K562 (cell line): ENCODE results near the gene AGFG2. TPM values are rescaled to one million over a fixed set of nuclear protein-coding genes. Genes with fewer than 3 reads are reported as not detected.

Experiments
- ATAC-seq: fragments of 200-7000 bp; cut with Tn5 transposase; 3 replicates; pipeline ENCODE4 v1.9.1; 2020; ENCODE audit warnings: moderate library complexity
- BruUV-seq: library from RNA; stranded (reverse); fragments of 400-500 nt; replicated peaks from 2 replicates; lab custom pipeline; 2021; lab: Mats Ljungman, UMichigan
- CTCF ChIA-PET: fragments of 300-600 bp; formaldehyde crosslinking; extraction: SDS; loops from one replicate; lab custom pipeline; 2021; ENCODE audit warnings: low intra/inter-chr PET ratio; lab: Yijun Ruan, JAX
- POLR2A ChIA-PET: fragments of 300-600, 350-650 bp; sonication (Branson Sonifier 250); formaldehyde crosslinking; extraction: SDS; loops from one replicate; lab custom pipeline; 2021; ENCODE audit warnings: antibody characterized with exemption, inconsistent platforms; lab: Yijun Ruan, JAX
- DNase-seq, 4 experiments: peaks; one replicate each; pipeline versions ENCODE4 v3.0.0 to v3.0.0-alpha.2; 2011 to 2018; ENCODE audit warnings: low spot score in 3 of 4, mixed read lengths in 3 of 4; ENCODE audit errors: extremely low read depth in 1 of 4
- FAIRE-seq: peaks from 2 replicates; lab custom pipeline; 2011; peaks lifted over from hg19 to GRCh38; lab: Jason Lieb, UNC
- H2AFZ ChIP-seq: 2 replicates; pipeline ENCODE4 v1.6.0; 2011; ENCODE audit warnings: low read depth, low read length, control low read depth, inconsistent platforms
- H3K27ac ChIP-seq: fragments of 200-600 bp; 3 replicates; pipeline ENCODE4 v1.8.0; 2011; ENCODE audit warnings: low read depth, mild to moderate bottlenecking, control low read depth, inconsistent platforms, low read length, moderate library complexity, mixed read lengths; ENCODE audit errors: extremely low read depth
- H3K27me3 ChIP-seq, 2 experiments: fragments of 300-600 bp in 1 of 2; 2 replicates in 1 of 2; 3 replicates in 1 of 2; pipeline versions ENCODE4 v1.6.0 to v1.8.0; 2011; ENCODE audit warnings: inconsistent platforms in 2 of 2, low read length in 2 of 2, mild to moderate bottlenecking in 1 of 2, mixed read lengths in 1 of 2, moderate library complexity in 1 of 2; ENCODE audit not compliant: control insufficient read depth in 2 of 2, insufficient read depth in 2 of 2
- H3K36me3 ChIP-seq: fragments of 300-600 bp; 3 replicates; pipeline ENCODE4 v1.8.0; 2011; ENCODE audit warnings: mild to moderate bottlenecking, low read length, inconsistent platforms; ENCODE audit not compliant: control insufficient read depth, insufficient read depth
- H3K4me1 ChIP-seq, 2 experiments: fragments of 200-600 bp in 1 of 2; replicated peaks in 1 of 2; 2 replicates in 1 of 2; 3 replicates in 1 of 2; pipeline versions ENCODE4 v1.5.1 to v1.8.0; 2011; ENCODE audit warnings: inconsistent platforms in 2 of 2, low read length in 2 of 2, mild to moderate bottlenecking in 1 of 2, mixed read lengths in 1 of 2, moderate library complexity in 1 of 2; ENCODE audit not compliant: control insufficient read depth in 2 of 2, insufficient read depth in 2 of 2
- H3K4me2 ChIP-seq: 2 replicates; pipeline ENCODE4 v1.6.1; 2011; ENCODE audit warnings: low read length, control low read depth, inconsistent platforms, mixed read lengths; ENCODE audit not compliant: insufficient read depth
- H3K4me3 ChIP-seq: fragments of 200-600 bp; sonication (generic), shearing (Covaris generic); 2 replicates; pipeline ENCODE4 v1.5.1; 2016; ENCODE audit warnings: control low read depth, inconsistent platforms
- H3K79me2 ChIP-seq: fragments of 200-600 bp; 3 replicates; pipeline ENCODE4 v1.8.0; 2011; ENCODE audit warnings: low read length, inconsistent platforms; ENCODE audit not compliant: control insufficient read depth, insufficient read depth
- H3K9ac ChIP-seq, 2 experiments: 2 replicates each; pipeline versions ENCODE4 v1.6.0 to v1.6.1; 2011; ENCODE audit warnings: low read depth in 2 of 2, low read length in 2 of 2, control low read depth in 1 of 2, inconsistent platforms in 1 of 2, mild to moderate bottlenecking in 1 of 2, mixed read lengths in 1 of 2; ENCODE audit not compliant: insufficient read depth in 1 of 2
- H3K9me1 ChIP-seq: one replicate; pipeline ENCODE4 v1.6.0; 2011; ENCODE audit warnings: inconsistent platforms, mild to moderate bottlenecking, low read length, moderate library complexity; ENCODE audit not compliant: control insufficient read depth, insufficient read depth
- H3K9me3 ChIP-seq: replicated peaks from 2 replicates; pipeline ENCODE4 v1.5.1; 2011; ENCODE audit warnings: low read depth, low read length, inconsistent platforms; ENCODE audit not compliant: control insufficient read depth, insufficient read depth
- H4K20me1 ChIP-seq: replicated peaks from 2 replicates; pipeline ENCODE4 v1.6.1; 2011; ENCODE audit warnings: low read length, inconsistent platforms, mixed read lengths; ENCODE audit not compliant: control insufficient read depth, insufficient read depth
- C11orf30 ChIP-seq: fragments of 450-650 bp; IDR thresholded peaks from 2 replicates; pipeline ENCODE4 v1.6.1; 2016; ENCODE audit warnings: low read depth, mild to moderate bottlenecking
- CBFA2T3 ChIP-seq: fragments of 450-650 bp; IDR thresholded peaks from 2 replicates; pipeline ENCODE4 v1.6.1; 2017
- DEAF1 ChIP-seq: fragments of 450-650 bp; formaldehyde crosslinking; IDR thresholded peaks from 2 replicates; pipeline ENCODE4 v1.4.0; 2020; ENCODE audit warnings: mild to moderate bottlenecking, moderate library complexity
- EP300 ChIP-seq: IDR thresholded peaks from 2 replicates; pipeline ENCODE4 v1.6.1; 2012; ENCODE audit warnings: low read length, improper control_type of control experiment
- L3MBTL2 ChIP-seq: fragments of 450-650 bp; IDR thresholded peaks from 2 replicates; pipeline ENCODE4 v1.6.1; 2016; ENCODE audit warnings: mild to moderate bottlenecking, moderate library complexity
- NFE2 ChIP-seq: IDR thresholded peaks from 2 replicates; pipeline ENCODE4 v1.6.1; 2014; ENCODE audit warnings: antibody characterized with exemption, low read depth
- NFE2L1 ChIP-seq: fragments of 450-650 bp; IDR thresholded peaks from 2 replicates; pipeline ENCODE4 v1.6.1; 2016; ENCODE audit warnings: missing genetic modification characterization, low read depth, mild to moderate bottlenecking, missing compliant biosample characterization, moderate library complexity, borderline replicate concordance
- PRDM10 ChIP-seq: fragments of 450-650 bp; IDR thresholded peaks from 2 replicates; pipeline ENCODE4 v1.6.1; 2018; ENCODE audit not compliant: partially characterized antibody
- RCOR1 ChIP-seq, 2 experiments: IDR thresholded peaks; 2 replicates each; pipeline ENCODE4 v1.6.1; 2012; ENCODE audit warnings: low read depth in 2 of 2, low read length in 2 of 2, borderline replicate concordance in 1 of 2, improper control_type of control experiment in 1 of 2
- SRSF1 ChIP-seq: fragments of 200-400 bp; formaldehyde crosslinking; IDR thresholded peaks from 2 replicates; pipeline ENCODE4 v1.6.1; 2017; ENCODE audit warnings: mild to moderate bottlenecking, low read depth, low read length, moderate library complexity
- ZNF384 ChIP-seq: IDR thresholded peaks from 2 replicates; pipeline ENCODE4 v1.6.1; 2012; ENCODE audit warnings: low read depth, low read length, improper control_type of control experiment
- WGBS: fragments of 100-300 bp; shearing (Covaris generic); methylation state at CpG from one replicate; pipeline ENCODE4 v1.1.6; 2016; ENCODE audit warnings: low coverage, mixed read lengths; ENCODE audit not compliant: insufficient coverage; ENCODE audit errors: missing lambda C conversion rate; 5-methylcytosine and 5-hydroxymethylcytosine counted together
- in situ Hi-C: fragments of 300-500 bp; cut with MboI; formaldehyde crosslinking; loops from 4 replicates; pipeline ENCODE4 v1.15.0; 2018; ENCODE audit warnings: inconsistent platforms, mixed read lengths
- intact Hi-C: fragments of 100-400 bp; cut with micrococcal nuclease; formaldehyde crosslinking; loops from 2 replicates; pipeline ENCODE4 v1.14.2; 2022
- polyA plus RNA-seq, 8 experiments: library from polyadenylated mRNA; depleted of rRNA in 4 of 8; stranded (reverse) in 5 of 8; unstranded in 3 of 8; fragments of >200 nt; fragmentation: Nextera tagmentation in 2 of 8; fragmentation: Illumina TruSeq in 1 of 8; extraction: Ambion mirVana in 2 of 8; extraction: Trizol in 1 of 8; gene quantifications; 2 replicates each; pipeline versions ENCODE4 v1.2.1 to v1.2.3, GENCODE V29; 2011 to 2014; ENCODE audit warnings: inconsistent platforms in 1 of 8, missing spikeins in 1 of 8
- total RNA-seq, 7 experiments: library from RNA; depleted of rRNA in 6 of 7; stranded (reverse); fragments of >200 nt in 6 of 7; fragmentation: Illumina TruSeq in 2 of 7; extraction: Trizol in 2 of 7; gene quantifications; 2 replicates each; pipeline versions ENCODE4 v1.2.1 to v1.2.3, GENCODE V29; 2011 to 2021; ENCODE audit warnings: low replicate concordance in 1 of 7
- TF ChIP-seq, protein P1 (sequence below): fragments of 250-450 bp; sonication (Bioruptor Pico); IDR thresholded peaks from 2 replicates; pipeline ENCODE4 v1.4.0; 2020; ENCODE audit warnings: mild to moderate bottlenecking
- TF ChIP-seq, protein P2 (sequence below): IDR thresholded peaks from 2 replicates; pipeline ENCODE4 v1.6.1; 2016; ENCODE audit warnings: missing genetic modification characterization, missing compliant biosample characterization

The AGFG2 gene
- total and polyA plus RNA-seq, 9 of the 15 experiments (the other 6 are each of a cell fraction or from before 2014, with no cell fraction given) = 0.31 to 23.1 (median 6.5) TPM

GRCh38 chr7:100515072-100515532, 23.9 kb upstream of the AGFG2 start:
- no peaks in the 10 kb centered on the region for H3K36me3 ChIP-seq
- H4K20me1 ChIP-seq = no peaks in the 10 kb centered on the region
- no peak overlapping the region for H3K4me2 ChIP-seq
- peak in 1 of 4 experiments; percentile 8 for DNase-seq
- WGBS = 21% methylated on average over 2 of the region's 2 CpGs
- no peaks in the 10 kb centered on the region for H3K27me3 ChIP-seq
- H3K9me1 ChIP-seq = no peaks in the 10 kb centered on the region
- ChIA-PET POLR2A (interaction anchor here (0.9 kb wide), 1 partner anchor 20 kb away, joined by 4 read pairs; no protein-coding TSS in a partner anchor), CTCF (no interaction called here)
- peaks cover 24% of the 10 kb centered on the region in 2 experiments; a peak in 4 of 5 replicates for H3K4me1 ChIP-seq
- H3K9me3 ChIP-seq = no peaks in the 10 kb centered on the region
- H3K4me3 ChIP-seq = no peak overlapping the region
- H2AFZ ChIP-seq = peak overlapping the region; percentile 58
- H3K27ac ChIP-seq = no peak overlapping the region
- ATAC-seq = no peak
- intact Hi-C loops = no loop called here
- no peaks in the 10 kb centered on the region for H3K79me2 ChIP-seq
- no peak for FAIRE-seq
- BruUV-seq = no TSS peak
- H3K9ac ChIP-seq = 0 out of 4 replicates have a peak overlapping the region, but pooled peaks of 1 of the 2 experiments have one; percentile 4
- in situ Hi-C loops = no loop called here
- TF ChIP-seq EP300 = no peak
- no peak for TF ChIP-seq DEAF1 (CRISPR knock-in tag)
- TF ChIP-seq PRDM10 = peak; percentile 53
- TF ChIP-seq, protein P1, sequence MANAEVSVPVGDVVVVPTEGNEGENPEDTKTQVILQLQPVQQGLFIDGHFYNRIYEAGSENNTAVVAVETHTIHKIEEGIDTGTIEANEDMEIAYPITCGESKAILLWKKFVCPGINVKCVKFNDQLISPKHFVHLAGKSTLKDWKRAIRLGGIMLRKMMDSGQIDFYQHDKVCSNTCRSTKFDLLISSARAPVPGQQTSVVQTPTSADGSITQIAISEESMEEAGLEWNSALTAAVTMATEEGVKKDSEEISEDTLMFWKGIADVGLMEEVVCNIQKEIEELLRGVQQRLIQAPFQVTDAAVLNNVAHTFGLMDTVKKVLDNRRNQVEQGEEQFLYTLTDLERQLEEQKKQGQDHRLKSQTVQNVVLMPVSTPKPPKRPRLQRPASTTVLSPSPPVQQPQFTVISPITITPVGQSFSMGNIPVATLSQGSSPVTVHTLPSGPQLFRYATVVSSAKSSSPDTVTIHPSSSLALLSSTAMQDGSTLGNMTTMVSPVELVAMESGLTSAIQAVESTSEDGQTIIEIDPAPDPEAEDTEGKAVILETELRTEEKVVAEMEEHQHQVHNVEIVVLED (CRISPR knock-in tag) = no peak
- peak; percentile 19; the same call in 1 of the 2 replicates for TF ChIP-seq NFE2L1
- TF ChIP-seq L3MBTL2 = 0 out of 2 replicates have a peak, but pooled peaks have one; percentile 12
- TF ChIP-seq NFE2 = peak; percentile 76
- peak; percentile 59; the same call in 1 of the 2 replicates for TF ChIP-seq C11orf30
- TF ChIP-seq ZNF384 = 0 out of 2 replicates have a peak, but pooled peaks have one; percentile 16
- TF ChIP-seq CBFA2T3 = 0 out of 2 replicates have a peak, but pooled peaks have one; percentile 8
- no peak for TF ChIP-seq RCOR1 (IDR thresholded peaks at IDR 0.05; ENCODE audit: borderline replicate concordance in 1 of 2, low read depth in 2 of 2, low read length in 2 of 2)
- TF ChIP-seq, protein P2, sequence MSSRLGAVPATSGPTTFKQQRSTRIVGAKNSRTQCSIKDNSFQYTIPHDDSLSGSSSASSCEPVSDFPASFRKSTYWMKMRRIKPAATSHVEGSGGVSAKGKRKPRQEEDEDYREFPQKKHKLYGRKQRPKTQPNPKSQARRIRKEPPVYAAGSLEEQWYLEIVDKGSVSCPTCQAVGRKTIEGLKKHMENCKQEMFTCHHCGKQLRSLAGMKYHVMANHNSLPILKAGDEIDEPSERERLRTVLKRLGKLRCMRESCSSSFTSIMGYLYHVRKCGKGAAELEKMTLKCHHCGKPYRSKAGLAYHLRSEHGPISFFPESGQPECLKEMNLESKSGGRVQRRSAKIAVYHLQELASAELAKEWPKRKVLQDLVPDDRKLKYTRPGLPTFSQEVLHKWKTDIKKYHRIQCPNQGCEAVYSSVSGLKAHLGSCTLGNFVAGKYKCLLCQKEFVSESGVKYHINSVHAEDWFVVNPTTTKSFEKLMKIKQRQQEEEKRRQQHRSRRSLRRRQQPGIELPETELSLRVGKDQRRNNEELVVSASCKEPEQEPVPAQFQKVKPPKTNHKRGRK (tag) = 0 out of 2 replicates have a peak, but pooled peaks have one; percentile 26
- no peak for TF ChIP-seq SRSF1
